Kidney epithelial cell (primary cell): ENCODE data around the gene TRMT44. TPM values are rescaled to one million over a fixed set of nuclear protein-coding genes. Genes with fewer than 3 reads are reported as not detected.

Experiments used
- DNase-seq: peaks from one replicate; pipeline ENCODE4 v3.0.0-alpha.2; 2010; ENCODE audit warnings: low read depth
- H3K27me3 ChIP-seq: 2 replicates; pipeline ENCODE4 v1.6.0; 2011; ENCODE audit warnings: low read length; ENCODE audit not compliant: control insufficient read depth, insufficient read depth
- H3K36me3 ChIP-seq: 2 replicates; pipeline ENCODE4 v1.5.1; 2011; ENCODE audit warnings: low read length; ENCODE audit not compliant: control insufficient read depth, insufficient read depth
- H3K4me3 ChIP-seq: 2 replicates; pipeline ENCODE4 v1.5.1; 2011; ENCODE audit warnings: low read depth, mild to moderate bottlenecking, control low read depth, low read length
- total RNA-seq: library from RNA; depleted of rRNA; stranded (reverse); fragments of >200 nt; gene quantifications from 2 replicates; pipeline ENCODE4 v1.2.3, GENCODE V29; 2015
- TF ChIP-seq, protein P1 (sequence below): IDR thresholded peaks from 2 replicates; pipeline ENCODE4 v1.5.1; 2011; ENCODE audit warnings: mild to moderate bottlenecking, moderate library complexity, low read length, control low read depth, inconsistent platforms; ENCODE audit not compliant: insufficient read depth, poor library complexity, severe bottlenecking

Gene TRMT44
- total RNA-seq, 1 donor from 2014 or later, result 22.8 TPM

DNA sequence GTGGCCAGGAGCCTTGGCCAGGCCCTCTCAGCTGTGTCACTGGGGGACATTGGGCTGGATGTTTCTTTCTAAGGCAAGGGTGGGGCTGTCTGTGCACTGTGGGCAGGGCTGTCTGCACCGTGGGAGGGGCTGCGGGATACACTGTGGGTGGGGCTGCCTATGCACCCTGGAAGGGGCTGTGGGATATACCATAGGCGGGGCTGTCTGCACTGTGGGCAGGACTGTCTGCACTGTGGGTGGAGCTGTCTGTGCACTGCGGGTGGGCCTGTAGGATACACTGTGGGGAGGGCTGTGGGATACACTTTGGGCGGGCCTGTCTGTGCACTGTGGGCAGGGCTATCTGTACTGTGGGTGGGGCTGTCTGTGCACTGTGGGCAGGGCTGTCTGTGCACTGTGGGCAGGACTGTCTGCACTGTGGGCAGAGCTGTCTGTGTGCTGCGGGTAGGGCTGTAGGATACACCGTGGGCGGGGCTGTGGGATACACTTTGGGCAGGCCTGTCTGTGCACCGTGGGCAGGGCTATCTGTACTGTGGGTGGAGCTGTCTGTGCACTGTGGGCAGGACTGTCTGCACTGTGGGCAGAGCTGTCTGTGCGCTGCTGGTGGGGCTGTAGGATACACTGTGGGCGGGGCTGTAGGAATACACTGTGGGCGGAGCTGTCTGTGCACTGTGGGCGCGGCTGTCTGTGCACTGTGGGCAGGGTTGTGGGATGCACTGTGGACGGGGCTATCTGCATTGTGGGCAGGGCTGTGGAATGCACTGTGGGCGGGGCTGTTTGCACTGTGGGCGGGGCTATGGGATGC, 31.1 kb upstream of the TRMT44 start:
- no peak for DNase-seq
- H3K27me3 ChIP-seq, result no peaks in the 10 kb centered on the region
- TF ChIP-seq, protein P1, sequence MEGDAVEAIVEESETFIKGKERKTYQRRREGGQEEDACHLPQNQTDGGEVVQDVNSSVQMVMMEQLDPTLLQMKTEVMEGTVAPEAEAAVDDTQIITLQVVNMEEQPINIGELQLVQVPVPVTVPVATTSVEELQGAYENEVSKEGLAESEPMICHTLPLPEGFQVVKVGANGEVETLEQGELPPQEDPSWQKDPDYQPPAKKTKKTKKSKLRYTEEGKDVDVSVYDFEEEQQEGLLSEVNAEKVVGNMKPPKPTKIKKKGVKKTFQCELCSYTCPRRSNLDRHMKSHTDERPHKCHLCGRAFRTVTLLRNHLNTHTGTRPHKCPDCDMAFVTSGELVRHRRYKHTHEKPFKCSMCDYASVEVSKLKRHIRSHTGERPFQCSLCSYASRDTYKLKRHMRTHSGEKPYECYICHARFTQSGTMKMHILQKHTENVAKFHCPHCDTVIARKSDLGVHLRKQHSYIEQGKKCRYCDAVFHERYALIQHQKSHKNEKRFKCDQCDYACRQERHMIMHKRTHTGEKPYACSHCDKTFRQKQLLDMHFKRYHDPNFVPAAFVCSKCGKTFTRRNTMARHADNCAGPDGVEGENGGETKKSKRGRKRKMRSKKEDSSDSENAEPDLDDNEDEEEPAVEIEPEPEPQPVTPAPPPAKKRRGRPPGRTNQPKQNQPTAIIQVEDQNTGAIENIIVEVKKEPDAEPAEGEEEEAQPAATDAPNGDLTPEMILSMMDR, result no peak

DNA sequence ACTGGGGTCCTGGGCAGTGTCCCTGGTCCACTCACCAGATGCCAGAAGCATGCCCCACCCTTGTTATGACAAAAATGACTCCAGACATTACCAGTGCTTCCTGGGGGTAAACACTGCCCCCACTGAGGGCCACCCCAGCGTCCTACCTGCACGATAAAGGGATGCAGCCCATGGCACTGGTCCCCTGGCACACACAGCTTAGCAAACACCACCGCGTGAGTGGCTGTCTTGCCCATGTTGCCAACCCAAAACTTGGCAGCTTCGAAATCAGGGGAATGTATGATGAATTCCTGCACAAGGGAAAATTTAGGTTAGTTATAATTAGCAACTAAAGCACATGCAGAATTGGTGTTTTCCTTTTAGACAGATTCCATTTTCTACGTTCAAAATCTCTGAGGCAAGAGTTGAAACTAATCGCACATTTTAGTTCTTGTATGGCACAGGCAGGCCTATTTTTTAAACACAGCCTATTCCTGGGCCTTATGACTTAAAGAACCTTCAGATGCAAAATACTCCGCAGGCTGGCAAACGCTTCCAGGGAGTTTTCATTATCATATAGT, 30.4 kb upstream of the TRMT44 start:
- Histone ChIP-seq H3K36me3 (peaks cover 1% of the 10 kb centered on the region), H3K27me3 (no peaks in the 10 kb centered on the region), H3K4me3 (no peak overlapping the region)
- no peak for DNase-seq
- TF ChIP-seq, protein P1, result no peak

More for the DNA sequence above, 31.1 kb upstream of the TRMT44 start:
- no peak overlapping the region for H3K4me3 ChIP-seq
- H3K36me3 ChIP-seq, result peaks cover 1% of the 10 kb centered on the region

DNA sequence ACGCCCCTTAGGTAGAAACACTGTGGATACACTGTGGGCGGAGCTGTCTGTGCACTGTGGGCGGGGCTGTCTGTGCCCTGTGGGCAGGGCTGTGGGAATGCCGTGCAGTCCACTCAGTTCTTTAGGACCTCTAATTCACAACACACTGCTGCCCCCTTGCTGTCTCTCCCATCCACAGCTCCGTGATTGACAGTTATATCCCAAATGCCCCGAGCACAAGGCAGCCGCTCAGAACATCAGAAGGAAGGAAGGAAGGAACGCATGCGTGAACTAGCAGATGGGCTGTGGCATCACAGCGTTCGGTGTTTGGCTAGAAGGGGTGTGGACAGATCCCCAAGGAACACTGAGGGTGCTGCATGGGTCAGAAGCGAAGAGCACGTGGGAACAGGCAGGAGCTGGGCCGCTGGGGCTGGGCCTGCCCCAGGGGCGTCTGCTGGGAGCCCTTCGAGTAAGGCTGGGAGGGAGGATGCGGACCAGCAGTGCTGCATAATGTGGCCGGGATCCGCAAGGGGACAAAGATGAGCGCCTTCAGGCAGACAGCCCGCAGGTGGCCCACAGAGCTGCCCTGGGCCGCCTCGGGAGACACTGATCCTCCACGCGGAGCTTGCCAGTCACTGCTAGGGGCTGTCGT, 29.8 kb upstream of the TRMT44 start:
- TF ChIP-seq, protein P1, result peak; percentile 54
- DNase-seq, result no peak
- no peak overlapping the region for H3K4me3 ChIP-seq
- H3K36me3 ChIP-seq, result peaks cover 1% of the 10 kb centered on the region
- H3K27me3 ChIP-seq, result no peaks in the 10 kb centered on the region

DNA sequence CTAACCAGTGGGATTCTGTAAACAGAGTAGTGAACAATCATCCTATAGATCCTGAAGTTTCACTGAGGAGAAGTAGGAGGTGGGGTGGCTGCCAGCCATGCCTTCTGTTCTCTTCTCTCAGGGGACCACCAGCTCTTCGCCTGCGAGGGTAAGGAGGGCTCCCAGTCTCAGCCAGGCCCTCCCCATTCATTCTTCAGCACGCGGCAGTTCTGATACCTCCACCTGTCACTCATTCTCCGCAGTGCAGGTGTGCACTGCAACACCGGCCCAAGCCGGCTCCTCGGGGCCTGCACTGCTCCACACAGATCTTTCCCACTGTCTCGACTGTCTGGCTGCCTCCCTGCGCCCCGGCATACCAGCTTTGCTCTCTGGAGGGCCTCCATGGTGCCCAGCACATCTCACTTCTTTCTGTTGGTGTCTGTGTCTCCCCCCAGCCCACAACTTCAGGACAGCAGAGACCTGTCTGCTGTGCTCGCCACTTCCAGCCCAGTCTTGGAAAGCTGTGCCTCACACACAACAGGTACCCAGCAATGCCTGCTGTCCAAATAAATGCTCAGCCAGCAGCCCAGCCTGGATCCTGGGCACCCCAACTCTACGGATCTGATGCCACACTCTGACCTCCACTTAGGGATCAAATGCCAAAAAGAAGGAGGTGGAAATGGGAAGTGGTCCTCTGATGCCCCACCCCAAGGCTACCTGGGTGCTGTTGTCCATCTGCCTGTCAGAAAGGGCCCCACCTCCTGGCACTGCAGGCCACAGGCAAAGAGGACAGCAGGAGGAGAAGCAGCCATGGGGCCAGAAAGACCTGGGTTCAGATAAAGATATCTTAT, 29.0 kb upstream of the TRMT44 start:
- no peaks in the 10 kb centered on the region for H3K27me3 ChIP-seq
- no peak for DNase-seq
- no peak overlapping the region for H3K4me3 ChIP-seq
- TF ChIP-seq, protein P1, result no peak
- H3K36me3 ChIP-seq, result peaks cover 1% of the 10 kb centered on the region

DNA sequence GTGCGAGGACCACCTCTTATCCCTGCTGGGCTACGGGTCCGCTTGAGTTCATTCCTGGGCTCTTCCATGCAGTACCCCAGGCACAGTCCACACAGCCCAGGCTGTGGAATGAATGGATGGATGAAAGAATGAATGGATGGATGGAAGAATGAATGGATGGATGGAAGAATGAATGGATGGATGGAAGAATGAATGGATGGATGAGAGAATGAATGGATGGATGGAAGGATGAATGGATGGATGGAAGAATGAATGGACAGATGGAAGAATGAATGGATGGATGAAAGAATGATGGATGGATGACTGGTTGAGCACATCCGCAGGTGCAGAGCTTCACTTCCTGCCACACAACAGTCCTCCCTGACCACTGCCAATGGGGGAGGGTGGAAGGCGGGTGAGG, 28.3 kb upstream of the TRMT44 start:
- TF ChIP-seq, protein P1, result no peak
- DNase-seq, result no peak

More for the DNA sequence above, 28.3 kb upstream of the TRMT44 start:
- H3K36me3 ChIP-seq, result peaks cover 1% of the 10 kb centered on the region
- no peak overlapping the region for H3K4me3 ChIP-seq
- H3K27me3 ChIP-seq, result no peaks in the 10 kb centered on the region
